IMR-90 (cell line): ENCODE results near the gene ANAPC1. TPM values are rescaled to one million over a fixed set of nuclear protein-coding genes. Genes with fewer than 3 reads are reported as not detected.
"Not testable (repeated sequence)": the region's sequence is repeated elsewhere in the genome, so short reads cannot be mapped to it uniquely, and the experiment has no call there.

ENCODE experiments used
- ATAC-seq: fragments of 200-7000 bp; cut with Tn5 transposase; 2 replicates; pipeline ENCODE4 v1.9.1; 2020; ENCODE audit warnings: low read depth, mild to moderate bottlenecking, moderate library complexity
- BruUV-seq: library from RNA; stranded (reverse); fragments of 400-500 nt; replicated peaks from 2 replicates; lab custom pipeline; 2021; lab: Mats Ljungman, UMichigan
- CTCF ChIA-PET: fragments of 300-600 bp; formaldehyde crosslinking; extraction: SDS; loops from one replicate; lab custom pipeline; 2021; ENCODE audit warnings: antibody characterized with exemption; lab: Yijun Ruan, JAX
- POLR2A ChIA-PET: fragments of 300-600 bp; sonication (Branson Sonifier 250); formaldehyde crosslinking; loops from one replicate; lab custom pipeline; 2022; ENCODE audit warnings: antibody characterized with exemption; ENCODE audit not compliant: unreplicated experiment; lab: Charles Lee
- DNase-seq: peaks from one replicate; pipeline ENCODE4 v3.0.0; 2013
- H2AFZ ChIP-seq: replicated peaks from 2 replicates; pipeline ENCODE3; 2013; ENCODE audit warnings: low read length, mild to moderate bottlenecking; ENCODE audit not compliant: poor library complexity
- H2AK5ac ChIP-seq: 2 replicates; pipeline ENCODE4 v1.6.1; 2013; ENCODE audit warnings: low read depth, low read length, inconsistent platforms
- H2AK9ac ChIP-seq: replicated peaks from 2 replicates; pipeline ENCODE3; 2013; ENCODE audit warnings: mild to moderate bottlenecking, low read depth, low read length, moderate library complexity; ENCODE audit not compliant: poor library complexity
- H2BK120ac ChIP-seq: 2 replicates; pipeline ENCODE4 v1.6.1; 2013; ENCODE audit warnings: low read depth, low read length, inconsistent platforms
- H2BK15ac ChIP-seq: 3 replicates; pipeline ENCODE4 v1.6.1; 2013; ENCODE audit warnings: low read depth, low read length, inconsistent platforms
- H2BK20ac ChIP-seq: 2 replicates; pipeline ENCODE4 v1.6.1; 2013; ENCODE audit warnings: low read depth, mild to moderate bottlenecking, inconsistent platforms, low read length, moderate library complexity
- H2BK5ac ChIP-seq: 2 replicates; pipeline ENCODE4 v1.6.1; 2013; ENCODE audit warnings: mild to moderate bottlenecking, low read depth, low read length, inconsistent platforms; ENCODE audit not compliant: poor library complexity, severe bottlenecking
- H3K14ac ChIP-seq: replicated peaks from 2 replicates; pipeline ENCODE4 v1.6.1; 2013; ENCODE audit warnings: low read depth, low read length, inconsistent platforms
- H3K18ac ChIP-seq: 2 replicates; pipeline ENCODE4 v1.6.1; 2013; ENCODE audit warnings: low read depth, low read length, control low read depth
- H3K23ac ChIP-seq: 2 replicates; pipeline ENCODE4 v1.6.1; 2013; ENCODE audit warnings: low read depth, low read length, inconsistent platforms
- H3K27ac ChIP-seq: 2 replicates; pipeline ENCODE4 v1.5.1; 2013; ENCODE audit warnings: mild to moderate bottlenecking, control low read depth, low read length; ENCODE audit not compliant: insufficient read depth
- H3K27me3 ChIP-seq: 2 replicates; pipeline ENCODE4 v1.6.1; 2013; ENCODE audit warnings: low read length; ENCODE audit not compliant: control insufficient read depth, insufficient read depth
- H3K36me3 ChIP-seq: 2 replicates; pipeline ENCODE4 v1.6.1; 2013; ENCODE audit warnings: low read length, mixed read lengths; ENCODE audit not compliant: control insufficient read depth, insufficient read depth
- H3K4ac ChIP-seq: 2 replicates; pipeline ENCODE4 v1.6.1; 2013; ENCODE audit warnings: low read depth, low read length, inconsistent platforms
- H3K4me1 ChIP-seq: 2 replicates; pipeline ENCODE4 v1.6.1; 2013; ENCODE audit warnings: low read length, mixed read lengths; ENCODE audit not compliant: control insufficient read depth, insufficient read depth
- H3K4me2 ChIP-seq: 2 replicates; pipeline ENCODE4 v1.6.1; 2013; ENCODE audit warnings: low read depth, mild to moderate bottlenecking, control low read depth, low read length, moderate library complexity
- H3K4me3 ChIP-seq: 2 replicates; pipeline ENCODE4 v1.5.1; 2013; ENCODE audit warnings: low read depth, mild to moderate bottlenecking, control low read depth, low read length, moderate library complexity; ENCODE audit not compliant: insufficient read depth
- H3K56ac ChIP-seq: 2 replicates; pipeline ENCODE4 v1.6.1; 2013; ENCODE audit warnings: low read length, inconsistent platforms; ENCODE audit not compliant: insufficient read depth; ENCODE audit errors: extremely low read depth
- H3K79me1 ChIP-seq, 2 experiments: 2 replicates each; pipeline ENCODE4 v1.6.1; 2013; ENCODE audit warnings: low read length in 2 of 2, inconsistent platforms in 1 of 2, low read depth in 1 of 2
- H3K9ac ChIP-seq: 2 replicates; pipeline ENCODE4 v1.6.1; 2013; ENCODE audit warnings: low read depth, low read length, control low read depth
- H3K9me1 ChIP-seq: 2 replicates; pipeline ENCODE4 v1.6.1; 2013; ENCODE audit warnings: low read length, inconsistent platforms; ENCODE audit not compliant: insufficient read depth
- H3K9me3 ChIP-seq: 2 replicates; pipeline ENCODE4 v1.6.1; 2013; ENCODE audit warnings: low read length; ENCODE audit not compliant: control insufficient read depth, insufficient read depth
- H4K20me1 ChIP-seq: 2 replicates; pipeline ENCODE4 v1.6.1; 2013; ENCODE audit warnings: low read length, inconsistent platforms; ENCODE audit not compliant: insufficient read depth
- H4K5ac ChIP-seq: 2 replicates; pipeline ENCODE4 v1.6.1; 2013; ENCODE audit warnings: mild to moderate bottlenecking, low read depth, low read length, control low read depth
- H4K8ac ChIP-seq, 2 experiments: 2 replicates each; pipeline ENCODE4 v1.6.1; 2013; ENCODE audit warnings: low read depth in 2 of 2, low read length in 2 of 2, control low read depth in 1 of 2, inconsistent platforms in 1 of 2
- H4K91ac ChIP-seq: 2 replicates; pipeline ENCODE4 v1.6.1; 2013; ENCODE audit warnings: low read depth, low read length, inconsistent platforms; ENCODE audit not compliant: insufficient read depth
- WGBS, 2 experiments: methylation state at CpG; one replicate each; pipeline versions ENCODE4 v1.1.5 to v1.1.7; 2013; ENCODE audit warnings: missing lambda C conversion rate in 2 of 2; ENCODE audit not compliant: insufficient read length in 1 of 2; ENCODE audit errors: extremely low coverage in 2 of 2; 5-methylcytosine and 5-hydroxymethylcytosine counted together
- dilution Hi-C: fragments of 300-500 bp; cut with HindIII; formaldehyde crosslinking; loops from one replicate; pipeline ENCODE4 v1.14.3; 2018; ENCODE audit warnings: low sequenced_read_pairs; ENCODE audit not compliant: unreplicated experiment
- in situ Hi-C: fragments of 300-500 bp; cut with MboI; formaldehyde crosslinking; loops from 3 replicates; pipeline ENCODE4 v1.14.3; 2019; ENCODE audit warnings: low sequenced_read_pairs, inconsistent platforms, mixed read lengths
- intact Hi-C: fragments of 100-400 bp; cut with micrococcal nuclease; formaldehyde crosslinking; loops from 2 replicates; pipeline ENCODE4 v1.10.0; 2022
- polyA plus RNA-seq, 3 experiments: library from polyadenylated mRNA; depleted of rRNA; stranded (reverse); fragments of >200 nt; gene quantifications; 2 replicates each; pipeline ENCODE4 v1.2.3, GENCODE V29; 2012; ENCODE audit warnings: low replicate concordance in 1 of 3
- total RNA-seq: library from RNA; depleted of rRNA; stranded (reverse); fragments of >200 nt; gene quantifications from 2 replicates; pipeline ENCODE4 v1.2.3, GENCODE V29; 2012

Gene ANAPC1
- total and polyA plus RNA-seq, 2 of the 4 experiments (the other 2 are of a cell fraction), result 14.6 to 50.7 TPM

GRCh38 chr2:111741517-111741916 is 142.5 kb downstream of the ANAPC1 start:
- H2AK9ac ChIP-seq, H3K36me3 ChIP-seq, BruUV-seq, H2AFZ ChIP-seq, H2AK5ac ChIP-seq, H3K27me3 ChIP-seq, H3K18ac ChIP-seq, intact Hi-C loops, H2BK120ac ChIP-seq, DNase-seq, H3K4me2 ChIP-seq, H3K56ac ChIP-seq, H3K4me3 ChIP-seq, H4K91ac ChIP-seq, H3K79me1 ChIP-seq, H4K5ac ChIP-seq, H4K20me1 ChIP-seq, H3K27ac ChIP-seq, in situ Hi-C loops, H3K9ac ChIP-seq, H2BK20ac ChIP-seq, H3K4me1 ChIP-seq, H2BK15ac ChIP-seq, H3K14ac ChIP-seq, POLR2A ChIA-PET, H3K9me3 ChIP-seq, H3K4ac ChIP-seq, dilution Hi-C loops, H4K8ac ChIP-seq, H3K9me1 ChIP-seq, H3K23ac ChIP-seq, H2BK5ac ChIP-seq, CTCF ChIA-PET: not testable (repeated sequence)
- peak; percentile 37; the same call in 1 of the 2 replicates for ATAC-seq
- WGBS, 2 experiments, result no CpG with 5 or more reads among the region's 3 CpGs
